Erythroblast (primary cell): Measurements from ENCODE around the gene SLC16A4.

Source experiments
- GATA1 ChIP-seq: IDR thresholded peaks from 2 replicates; pipeline ENCODE4 v1.6.1; 2011; ENCODE audit warnings: low read depth, mild to moderate bottlenecking, control low read depth, low read length, moderate library complexity
- POLR2A ChIP-seq: IDR thresholded peaks from 2 replicates; pipeline ENCODE4 v1.6.1; 2011; ENCODE audit warnings: mild to moderate bottlenecking, low read length

DNA sequence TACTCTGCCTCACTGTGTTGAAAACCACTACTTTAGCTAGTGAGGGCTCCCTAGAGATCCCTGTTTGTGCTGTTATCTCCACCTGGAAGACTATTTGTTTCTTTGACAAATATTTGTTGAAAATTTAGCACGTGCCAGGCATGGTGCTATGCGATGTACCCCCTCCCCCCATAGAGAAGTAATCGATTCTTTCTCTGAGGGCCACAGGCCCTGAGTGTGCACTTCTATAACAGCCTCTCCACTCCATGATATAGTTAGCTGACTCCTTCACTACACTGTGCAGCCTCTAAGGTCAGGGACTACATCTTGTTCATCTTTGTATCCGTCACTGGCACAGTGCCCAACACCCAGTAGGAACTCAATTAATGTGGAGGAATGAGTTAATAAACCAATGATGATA, 69.0 kb downstream of the SLC16A4 start:
- no peak for TF ChIP-seq POLR2A
- no peak for TF ChIP-seq GATA1
